ENCODE results near the gene DUSP12. TPM values are rescaled to one million over a fixed set of nuclear protein-coding genes. Genes with fewer than 3 reads are reported as not detected.

DUSP12 gene, protein sequence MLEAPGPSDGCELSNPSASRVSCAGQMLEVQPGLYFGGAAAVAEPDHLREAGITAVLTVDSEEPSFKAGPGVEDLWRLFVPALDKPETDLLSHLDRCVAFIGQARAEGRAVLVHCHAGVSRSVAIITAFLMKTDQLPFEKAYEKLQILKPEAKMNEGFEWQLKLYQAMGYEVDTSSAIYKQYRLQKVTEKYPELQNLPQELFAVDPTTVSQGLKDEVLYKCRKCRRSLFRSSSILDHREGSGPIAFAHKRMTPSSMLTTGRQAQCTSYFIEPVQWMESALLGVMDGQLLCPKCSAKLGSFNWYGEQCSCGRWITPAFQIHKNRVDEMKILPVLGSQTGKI
- 10 to 100 TPM; 28.0 to 28.1 TPM for total RNA-seq

DNA sequence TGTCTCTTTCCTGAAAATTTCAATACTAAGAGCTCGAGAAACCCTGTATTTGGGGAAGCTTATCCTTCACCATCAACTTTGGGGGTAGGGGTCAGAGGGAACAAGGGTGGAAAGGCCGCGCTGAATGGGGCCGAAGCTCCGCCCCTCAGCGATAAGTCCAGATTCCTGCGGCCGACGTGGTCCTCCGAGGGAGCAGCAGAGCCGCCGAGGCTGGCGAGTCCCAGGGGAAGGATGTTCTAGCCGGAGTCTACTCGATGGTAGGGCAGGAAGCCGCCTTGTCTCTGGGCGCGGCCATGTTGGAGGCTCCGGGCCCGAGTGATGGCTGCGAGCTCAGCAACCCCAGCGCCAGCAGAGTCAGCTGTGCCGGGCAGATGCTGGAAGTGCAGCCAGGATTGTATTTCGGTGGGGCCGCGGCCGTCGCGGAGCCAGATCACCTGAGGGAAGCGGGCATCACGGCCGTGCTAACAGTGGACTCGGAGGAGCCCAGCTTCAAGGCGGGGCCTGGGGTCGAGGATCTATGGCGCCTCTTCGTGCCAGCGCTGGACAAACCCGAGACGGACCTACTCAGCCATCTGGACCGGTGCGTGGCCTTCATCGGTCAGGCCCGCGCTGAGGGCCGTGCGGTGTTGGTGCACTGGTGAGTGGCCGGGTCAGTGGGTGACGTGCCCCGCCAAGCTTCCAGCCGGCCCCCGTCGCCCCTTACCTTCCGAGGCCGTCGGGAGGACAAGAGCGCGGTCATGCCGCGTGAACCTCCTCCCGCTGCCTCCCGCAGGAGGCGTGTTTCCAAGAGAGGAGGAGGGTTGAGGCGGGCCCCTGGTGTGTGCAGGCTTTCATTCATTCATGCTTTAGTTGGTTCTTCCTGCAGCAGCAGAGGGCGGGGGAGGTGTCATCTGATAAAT is at the start of gene DUSP12:
TSS of gene DUSP12 (plus strand) at position 278 of the 899 bp plus-strand sequence. CDS start at position 294, 16 bp downstream.
- ATAC-seq (peak; percentile 97), DNase-seq (peak; percentile 94)
- intact Hi-C loops (cut with DNase I, micrococcal nuclease) = loop anchor here (1.0 to 10.0 kb wide), 5 partner anchors 17 to 1407 kb away; partner anchors contain the start of genes ATF6 (in 2 of the 2), COPA (in 1 of the 2), FCGR3A (in 1 of the 2) and NCSTN (in 1 of the 2)
- Mint-ChIP-seq H3K27ac (peak within 1 kb of the TSS; percentile 99), H3K27me3 (peaks cover 8% of the 10 kb centered on the region), H3K4me1 (peaks cover 43% of the 10 kb centered on the region), H3K36me3 (ENCODE audit: low read depth) (peaks cover 27% of the 10 kb centered on the region), H3K9me3 (ENCODE audit: low read depth) (peaks cover 3% of the 10 kb centered on the region), H3K4me3 (peak within 1 kb of the TSS; percentile 99)
- POLR2A ChIA-PET = interaction anchor here (0.6 to 1.3 kb wide), 5 partner anchors 17 to 105 kb away, joined by 3 to 6 read pairs (median 3); no protein-coding TSS in a partner anchor
- CTCF ChIA-PET = interaction anchor here (0.6 to 2.8 kb wide), 13 partner anchors 8 to 545 kb away, joined by 3 to 28 read pairs (median 3); no protein-coding TSS in a partner anchor

DNA sequence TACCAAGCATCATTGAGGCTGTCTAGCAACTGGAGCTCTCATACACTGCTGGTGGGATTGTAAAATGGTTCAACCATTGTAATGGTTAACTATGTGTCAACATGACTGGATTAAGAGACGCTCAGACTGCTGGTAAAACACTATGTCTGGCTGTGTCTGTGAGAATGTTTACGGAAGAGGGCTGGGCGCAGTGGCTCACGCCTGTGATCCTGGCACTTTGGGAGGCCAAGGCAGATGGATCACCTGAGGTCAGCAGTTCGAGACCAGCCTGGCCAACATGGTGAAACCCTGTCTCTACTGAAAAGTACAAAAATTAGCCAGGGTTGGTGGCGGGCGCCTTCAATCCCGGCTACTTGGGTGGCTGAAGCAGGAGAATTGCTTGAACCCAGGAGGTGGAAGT is 47.3 kb upstream of the DUSP12 start:
- H3K27me3 Mint-ChIP-seq = peaks cover 6% of the 10 kb centered on the region
- intact Hi-C loops (cut with DNase I, micrococcal nuclease) = loop anchor here in 1 of 2 experiments (5.0 kb wide), 1 partner anchor 35 kb away; no protein-coding TSS in a partner anchor
- H3K4me1 Mint-ChIP-seq = no peaks in the 10 kb centered on the region
- ChIA-PET CTCF (interaction anchor here (1.2 kb wide), 1 partner anchor 10 kb away, joined by 3 read pairs; no protein-coding TSS in a partner anchor), POLR2A (no interaction called here)
- H3K9me3 Mint-ChIP-seq (ENCODE audit: low read depth) = no peaks in the 10 kb centered on the region
- H3K36me3 Mint-ChIP-seq (ENCODE audit: low read depth) = no peaks in the 10 kb centered on the region
- ATAC-seq = no peak
- H3K4me3 Mint-ChIP-seq = no peak overlapping the region
- H3K27ac Mint-ChIP-seq = no peak overlapping the region
- DNase-seq = no peak

GRCh38 chr1:161705537-161705936 is 44.0 kb upstream of the DUSP12 start:
- no peak for ATAC-seq
- Mint-ChIP-seq H3K4me1 (no peaks in the 10 kb centered on the region), H3K27me3 (peaks cover 13% of the 10 kb centered on the region), H3K27ac (no peak overlapping the region), H3K36me3 (ENCODE audit: low read depth) (no peaks in the 10 kb centered on the region), H3K9me3 (ENCODE audit: low read depth) (no peaks in the 10 kb centered on the region), H3K4me3 (no peak overlapping the region)
- intact Hi-C loops (cut with DNase I, micrococcal nuclease) = no loop called here
- DNase-seq = no peak
- CTCF ChIA-PET = interaction anchor here (2.3 kb wide), 1 partner anchor 16 kb away, joined by 5 read pairs; the partner anchor contains the start of gene FCRLB
- POLR2A ChIA-PET = no interaction called here

DNA sequence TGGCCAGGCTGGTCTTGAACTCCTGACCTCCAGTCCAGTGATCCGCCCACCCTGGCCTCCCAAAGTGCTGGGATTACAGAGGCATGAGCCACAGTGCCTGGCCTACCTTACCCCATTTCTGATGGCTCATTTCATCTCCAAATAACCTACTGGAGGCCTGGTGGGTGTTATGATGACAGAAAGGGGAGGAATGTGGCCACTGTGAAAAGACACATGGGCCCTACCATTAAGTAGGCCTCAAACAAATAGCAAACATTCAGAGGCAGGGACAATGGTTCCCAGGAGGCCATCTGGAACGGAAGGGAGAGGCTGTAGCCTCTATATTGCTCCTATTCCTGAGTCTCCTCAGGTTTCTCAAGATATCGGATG is 43.5 kb upstream of the DUSP12 start:
- no peak overlapping the region for H3K4me3 Mint-ChIP-seq
- H3K27me3 Mint-ChIP-seq = peaks cover 13% of the 10 kb centered on the region
- no peak overlapping the region for H3K27ac Mint-ChIP-seq
- H3K9me3 Mint-ChIP-seq (ENCODE audit: low read depth) = no peaks in the 10 kb centered on the region
- ChIA-PET POLR2A (no interaction called here), CTCF (interaction anchor here (2.3 kb wide), 1 partner anchor 16 kb away, joined by 5 read pairs; the partner anchor contains the start of gene FCRLB)
- H3K36me3 Mint-ChIP-seq (ENCODE audit: low read depth) = no peaks in the 10 kb centered on the region
- DNase-seq = no peak
- intact Hi-C loops (cut with DNase I, micrococcal nuclease) = loop anchor here in 1 of 2 experiments (1.0 kb wide), 1 partner anchor 24 kb away; no protein-coding TSS in a partner anchor
- no peak for ATAC-seq
- no peaks in the 10 kb centered on the region for H3K4me1 Mint-ChIP-seq

DNA sequence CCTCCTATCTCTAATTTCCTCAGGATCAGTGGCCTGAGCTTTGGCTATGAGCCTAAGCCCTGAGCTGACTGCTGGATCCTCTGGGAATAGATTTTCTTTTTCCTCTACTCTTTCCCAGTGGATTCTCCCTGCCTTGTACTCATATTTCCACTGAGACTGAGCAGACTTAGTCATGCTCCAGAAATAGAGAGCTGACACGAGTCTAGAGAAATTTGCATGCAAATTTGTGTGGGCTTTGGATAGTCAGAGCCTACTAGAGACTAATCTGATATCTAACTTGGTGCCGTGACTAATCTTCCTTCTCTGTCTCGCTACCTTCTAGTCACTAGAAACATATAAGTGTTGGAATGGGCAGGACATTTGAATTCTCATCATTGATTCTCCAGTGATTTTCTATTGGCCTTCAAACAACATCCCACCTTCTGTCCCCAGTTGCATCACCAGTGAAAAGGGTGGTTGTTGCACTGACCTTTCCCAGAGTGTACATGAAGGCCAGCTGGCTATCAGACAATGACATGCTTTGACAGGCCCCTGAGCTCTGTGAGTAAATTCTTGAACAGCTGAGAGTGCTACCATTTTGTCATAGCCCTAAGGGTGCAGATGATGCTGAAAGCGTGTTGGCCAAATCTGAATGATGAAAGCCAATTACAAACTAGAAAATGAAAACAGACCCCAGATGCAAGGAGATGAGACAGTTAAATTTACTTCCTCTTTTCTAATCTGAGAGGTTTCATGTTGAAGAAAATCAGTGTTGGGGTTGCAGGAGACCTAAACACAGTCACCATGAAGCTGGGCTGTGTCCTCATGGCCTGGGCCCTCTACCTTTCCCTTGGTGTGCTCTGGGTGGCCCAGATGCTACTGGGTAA is 42.9 kb upstream of the DUSP12 start, which contains the start of gene FCRLA:
TSS of gene FCRLA (plus strand) at position 748 of the 866 bp plus-strand sequence. CDS start at position 784, 36 bp downstream.
- DNase-seq (no peak), ATAC-seq (peak; percentile 90)
- no peaks in the 10 kb centered on the region for H3K9me3 Mint-ChIP-seq (ENCODE audit: low read depth)
- POLR2A ChIA-PET = no interaction called here
- no peak within 1 kb of the TSS for H3K4me3 Mint-ChIP-seq
- H3K27ac Mint-ChIP-seq = no peak within 1 kb of the TSS
- H3K4me1 Mint-ChIP-seq = no peaks in the 10 kb centered on the region
- intact Hi-C loops (cut with DNase I, micrococcal nuclease) = loop anchor here in 1 of 2 experiments (1.0 kb wide), 1 partner anchor 24 kb away; no protein-coding TSS in a partner anchor
- H3K36me3 Mint-ChIP-seq (ENCODE audit: low read depth) = no peaks in the 10 kb centered on the region
- H3K27me3 Mint-ChIP-seq = peaks cover 13% of the 10 kb centered on the region
- CTCF ChIA-PET = interaction anchor here (0.6 to 2.3 kb wide), 3 partner anchors 9 to 17 kb away, joined by 3 to 5 read pairs (median 5); partner anchors contain the start of gene FCRLB

GRCh38 chr1:161707503-161707902 is 42.1 kb upstream of the DUSP12 start:
- ChIA-PET CTCF (interaction anchor here (0.6 to 2.3 kb wide), 3 partner anchors 9 to 18 kb away, joined by 3 to 5 read pairs (median 5); partner anchors contain the start of gene FCRLB), POLR2A (no interaction called here)
- H3K4me1 Mint-ChIP-seq = no peaks in the 10 kb centered on the region
- H3K27ac Mint-ChIP-seq = no peak overlapping the region
- ATAC-seq = no peak
- no peaks in the 10 kb centered on the region for H3K9me3 Mint-ChIP-seq (ENCODE audit: low read depth)
- no peak for DNase-seq
- peaks cover 16% of the 10 kb centered on the region for H3K27me3 Mint-ChIP-seq
- H3K4me3 Mint-ChIP-seq = no peak overlapping the region
- no peaks in the 10 kb centered on the region for H3K36me3 Mint-ChIP-seq (ENCODE audit: low read depth)
- intact Hi-C loops (cut with DNase I, micrococcal nuclease) = no loop called here

- Mint-ChIP-seq H3K27ac (no peak overlapping the region), H3K27me3 (peaks cover 15% of the 10 kb centered on the region), H3K36me3 (ENCODE audit: low read depth) (no peaks in the 10 kb centered on the region), H3K4me1 (no peaks in the 10 kb centered on the region), H3K9me3 (ENCODE audit: low read depth) (no peaks in the 10 kb centered on the region), H3K4me3 (no peak overlapping the region)
- ChIA-PET POLR2A (no interaction called here), CTCF (interaction anchor here (0.9 to 1.4 kb wide), 3 partner anchors 17 to 819 kb away, joined by 3 to 4 read pairs (median 3); no protein-coding TSS in a partner anchor)
- intact Hi-C loops (cut with DNase I, micrococcal nuclease) = no loop called here
- DNase-seq (no peak), ATAC-seq (no peak)
These were observed 40.2 kb upstream of the DUSP12 start for GRCh38 chr1:161709373-161709772.

GRCh38 chr1:161710560-161710959 is 39.0 kb upstream of the DUSP12 start:
- ATAC-seq = no peak
- POLR2A ChIA-PET = no interaction called here
- intact Hi-C loops (cut with DNase I, micrococcal nuclease) = no loop called here
- H3K4me3 Mint-ChIP-seq = no peak overlapping the region
- H3K27ac Mint-ChIP-seq = no peak overlapping the region
- peaks cover 23% of the 10 kb centered on the region for H3K27me3 Mint-ChIP-seq
- no peaks in the 10 kb centered on the region for H3K4me1 Mint-ChIP-seq
- CTCF ChIA-PET = interaction anchor here (0.7 to 1.2 kb wide), 2 partner anchors 28 to 818 kb away, joined by 3 to 5 read pairs; no protein-coding TSS in a partner anchor
- no peaks in the 10 kb centered on the region for H3K36me3 Mint-ChIP-seq (ENCODE audit: low read depth)
- no peaks in the 10 kb centered on the region for H3K9me3 Mint-ChIP-seq (ENCODE audit: low read depth)
- no peak for DNase-seq

DNA sequence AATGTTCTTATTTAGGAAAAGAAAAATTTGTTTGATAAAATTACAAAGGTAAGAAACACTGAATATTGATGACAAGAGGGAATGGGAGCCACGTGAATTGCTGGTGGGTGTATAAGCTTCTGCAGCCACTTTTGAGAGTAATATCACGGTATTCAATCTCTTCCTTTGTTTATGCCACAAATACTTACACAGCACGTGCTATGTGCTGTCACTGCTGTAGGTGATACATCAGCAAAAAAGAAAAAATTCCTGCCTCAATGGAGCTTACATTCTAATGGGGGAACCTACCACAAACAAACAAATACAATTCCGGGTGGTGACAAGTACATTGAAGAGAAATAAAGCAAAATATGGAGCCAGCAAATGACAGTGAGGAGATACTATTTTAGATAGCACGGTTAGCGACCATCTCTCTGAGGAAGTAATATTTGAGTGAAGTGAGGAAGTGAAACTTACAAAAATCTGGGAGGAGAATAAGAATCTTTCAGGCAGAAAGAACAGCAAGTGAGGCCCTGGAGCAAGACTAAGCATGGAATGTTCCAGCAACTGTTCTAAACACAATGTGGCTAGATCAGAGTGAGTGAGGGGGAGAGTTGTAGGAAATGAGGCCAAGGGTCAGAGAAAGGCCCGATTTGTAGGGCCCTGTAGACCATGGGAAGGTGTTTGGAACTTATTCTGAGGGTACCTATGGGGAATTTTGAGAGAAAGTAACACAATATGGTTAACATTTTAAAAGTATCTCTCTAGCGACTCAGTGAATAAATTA is 30.8 kb upstream of the DUSP12 start:
- POLR2A ChIA-PET = no interaction called here

GRCh38 chr1:161719325-161719611 is 30.3 kb upstream of the DUSP12 start:
- ATAC-seq = peak; percentile 82

More for the DNA sequence above, 30.8 kb upstream of the DUSP12 start:
- intact Hi-C loops (cut with DNase I, micrococcal nuclease) = no loop called here
- no peak for DNase-seq
- ATAC-seq = no peak
- Mint-ChIP-seq H3K4me3 (no peak overlapping the region), H3K9me3 (ENCODE audit: low read depth) (no peaks in the 10 kb centered on the region), H3K27me3 (peaks cover 37% of the 10 kb centered on the region), H3K36me3 (ENCODE audit: low read depth) (no peaks in the 10 kb centered on the region), H3K27ac (no peak overlapping the region), H3K4me1 (peaks cover 12% of the 10 kb centered on the region)
- CTCF ChIA-PET = no interaction called here

More at GRCh38 chr1:161719325-161719611, 30.3 kb upstream of the DUSP12 start:
- Mint-ChIP-seq H3K4me3 (no peak overlapping the region), H3K4me1 (peaks cover 12% of the 10 kb centered on the region), H3K27me3 (peaks cover 39% of the 10 kb centered on the region), H3K27ac (no peak overlapping the region), H3K9me3 (ENCODE audit: low read depth) (no peaks in the 10 kb centered on the region), H3K36me3 (ENCODE audit: low read depth) (no peaks in the 10 kb centered on the region)
- no peak for DNase-seq
- POLR2A ChIA-PET = no interaction called here
- intact Hi-C loops (cut with DNase I, micrococcal nuclease) = no loop called here
- CTCF ChIA-PET = no interaction called here
